ENCODE results near the gene TJP2. TPM values are rescaled to one million over a fixed set of nuclear protein-coding genes. Genes with fewer than 3 reads are reported as not detected.

TJP2 gene
- total RNA-seq, 1 donor from 2014 or later, result 39.6 TPM

DNA sequence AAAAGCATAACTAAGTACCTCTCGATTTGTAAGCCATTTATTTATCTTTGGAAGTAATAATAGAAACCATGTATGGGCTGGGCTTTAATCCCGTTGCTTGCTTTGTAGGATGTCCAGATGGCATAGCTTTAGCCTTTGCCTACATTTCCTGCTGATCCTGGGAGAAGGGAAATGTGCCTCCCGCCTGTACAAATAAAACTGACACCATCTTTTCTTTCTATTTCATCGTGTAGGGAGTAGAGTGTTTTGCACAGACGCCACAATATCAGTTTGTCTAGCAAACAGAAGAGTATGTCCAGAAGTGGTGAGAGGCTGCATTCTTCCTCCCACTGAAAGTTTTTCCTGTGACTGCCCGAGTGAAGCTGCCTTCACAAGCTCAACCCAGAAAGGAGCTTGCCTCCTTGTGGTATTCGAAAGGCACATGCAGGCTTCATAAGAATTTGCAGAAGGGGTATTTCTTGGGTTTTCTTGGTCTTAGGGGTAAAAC lies 24.7 kb upstream of the TJP2 start:
- no peaks in the 10 kb centered on the region for H3K27me3 ChIP-seq (ENCODE audit: insufficient read depth, low read length)
- no peak for TF ChIP-seq EZH2 (IDR thresholded peaks at IDR 0.05; ENCODE audit: insufficient read depth, low read length)
- TF ChIP-seq, protein P1, sequence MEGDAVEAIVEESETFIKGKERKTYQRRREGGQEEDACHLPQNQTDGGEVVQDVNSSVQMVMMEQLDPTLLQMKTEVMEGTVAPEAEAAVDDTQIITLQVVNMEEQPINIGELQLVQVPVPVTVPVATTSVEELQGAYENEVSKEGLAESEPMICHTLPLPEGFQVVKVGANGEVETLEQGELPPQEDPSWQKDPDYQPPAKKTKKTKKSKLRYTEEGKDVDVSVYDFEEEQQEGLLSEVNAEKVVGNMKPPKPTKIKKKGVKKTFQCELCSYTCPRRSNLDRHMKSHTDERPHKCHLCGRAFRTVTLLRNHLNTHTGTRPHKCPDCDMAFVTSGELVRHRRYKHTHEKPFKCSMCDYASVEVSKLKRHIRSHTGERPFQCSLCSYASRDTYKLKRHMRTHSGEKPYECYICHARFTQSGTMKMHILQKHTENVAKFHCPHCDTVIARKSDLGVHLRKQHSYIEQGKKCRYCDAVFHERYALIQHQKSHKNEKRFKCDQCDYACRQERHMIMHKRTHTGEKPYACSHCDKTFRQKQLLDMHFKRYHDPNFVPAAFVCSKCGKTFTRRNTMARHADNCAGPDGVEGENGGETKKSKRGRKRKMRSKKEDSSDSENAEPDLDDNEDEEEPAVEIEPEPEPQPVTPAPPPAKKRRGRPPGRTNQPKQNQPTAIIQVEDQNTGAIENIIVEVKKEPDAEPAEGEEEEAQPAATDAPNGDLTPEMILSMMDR (IDR thresholded peaks at IDR 0.05; ENCODE audit: insufficient read depth, low read depth, low read length), result peak; percentile 25
- H3K36me3 ChIP-seq (ENCODE audit: insufficient read depth, low read length), result no peaks in the 10 kb centered on the region
- H3K27ac Mint-ChIP-seq (ENCODE audit: unreplicated experiment), result peak overlapping the region; percentile 97
- H3K4me2 ChIP-seq (ENCODE audit: low read length), result peak overlapping the region; percentile 75
- no peak for FAIRE-seq
- peak overlapping the region; percentile 64 for H3K9ac ChIP-seq (ENCODE audit: low read length)
- peaks cover 7% of the 10 kb centered on the region for H3K4me1 ChIP-seq (ENCODE audit: insufficient read depth, low read length)
- no peaks in the 10 kb centered on the region for H3K9me3 ChIP-seq (ENCODE audit: insufficient read depth, low read depth, low read length)
- no peaks in the 10 kb centered on the region for H3K9me3 Mint-ChIP-seq (ENCODE audit: unreplicated experiment)
- no peaks in the 10 kb centered on the region for H4K20me1 ChIP-seq (ENCODE audit: insufficient read depth, low read length)
- peak overlapping the region; percentile 64 for H2AFZ ChIP-seq (ENCODE audit: low read depth, low read length)
- peak; percentile 78 for DNase-seq (ENCODE audit: low read depth)
- H3K79me2 ChIP-seq (ENCODE audit: insufficient read depth, low read length), result no peaks in the 10 kb centered on the region
- H3K4me3 Mint-ChIP-seq (ENCODE audit: unreplicated experiment), result peak overlapping the region; percentile 40
- no peaks in the 10 kb centered on the region for H3K27me3 Mint-ChIP-seq (ENCODE audit: low read depth, unreplicated experiment)
- H3K36me3 Mint-ChIP-seq (ENCODE audit: low read depth, unreplicated experiment), result no peaks in the 10 kb centered on the region
- H3K27ac ChIP-seq (ENCODE audit: low read depth, low read length), result peak overlapping the region; percentile 24
- H3K4me1 Mint-ChIP-seq (ENCODE audit: low read depth, unreplicated experiment), result peaks cover 8% of the 10 kb centered on the region
- peak overlapping the region; percentile 43 for H3K4me3 ChIP-seq (ENCODE audit: insufficient read depth, low read depth, low read length)

DNA sequence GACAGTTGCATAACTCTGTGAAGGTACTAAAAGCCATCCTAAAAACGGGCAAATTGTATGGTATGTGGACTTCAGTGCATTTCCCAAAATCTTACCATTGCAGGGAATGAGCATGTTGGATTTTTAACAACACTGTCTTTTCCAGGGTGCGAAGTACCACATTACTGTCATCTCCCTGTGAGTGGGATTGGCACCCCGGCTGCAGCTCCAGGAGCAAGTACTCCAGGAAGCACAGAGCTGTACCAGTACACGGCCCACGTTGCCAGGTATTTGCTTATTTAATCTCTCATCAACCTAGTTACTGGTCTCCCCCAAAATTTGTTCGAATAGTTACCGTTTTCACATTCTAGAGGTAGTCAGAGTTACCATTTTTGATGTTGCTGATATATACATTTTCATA lies 22.6 kb upstream of the TJP2 start:
- FAIRE-seq (no peak), DNase-seq (ENCODE audit: low read depth) (no peak)
- no peaks in the 10 kb centered on the region for H3K9me3 Mint-ChIP-seq (ENCODE audit: unreplicated experiment)
- Histone ChIP-seq H3K9ac (ENCODE audit: low read length) (no peak overlapping the region), H3K36me3 (ENCODE audit: insufficient read depth, low read length) (no peaks in the 10 kb centered on the region), H3K27ac (ENCODE audit: low read depth, low read length) (no peak overlapping the region), H3K27me3 (ENCODE audit: insufficient read depth, low read length) (no peaks in the 10 kb centered on the region), H3K4me3 (ENCODE audit: insufficient read depth, low read depth, low read length) (no peak overlapping the region), H2AFZ (ENCODE audit: low read depth, low read length) (no peak overlapping the region), H3K9me3 (ENCODE audit: insufficient read depth, low read depth, low read length) (no peaks in the 10 kb centered on the region), H3K4me1 (ENCODE audit: insufficient read depth, low read length) (peaks cover 7% of the 10 kb centered on the region), H4K20me1 (ENCODE audit: insufficient read depth, low read length) (no peaks in the 10 kb centered on the region), H3K4me2 (ENCODE audit: low read length) (no peak overlapping the region), H3K79me2 (ENCODE audit: insufficient read depth, low read length) (no peaks in the 10 kb centered on the region)
- H3K4me3 Mint-ChIP-seq (ENCODE audit: unreplicated experiment), result no peak overlapping the region
- TF ChIP-seq, protein P1 (IDR thresholded peaks at IDR 0.05; ENCODE audit: insufficient read depth, low read depth, low read length), result no peak
- TF ChIP-seq EZH2 (IDR thresholded peaks at IDR 0.05; ENCODE audit: insufficient read depth, low read length), result no peak
- H3K27me3 Mint-ChIP-seq (ENCODE audit: low read depth, unreplicated experiment), result no peaks in the 10 kb centered on the region
- peaks cover 16% of the 10 kb centered on the region for H3K4me1 Mint-ChIP-seq (ENCODE audit: low read depth, unreplicated experiment)
- no peak overlapping the region for H3K27ac Mint-ChIP-seq (ENCODE audit: unreplicated experiment)
- H3K36me3 Mint-ChIP-seq (ENCODE audit: low read depth, unreplicated experiment), result no peaks in the 10 kb centered on the region

DNA sequence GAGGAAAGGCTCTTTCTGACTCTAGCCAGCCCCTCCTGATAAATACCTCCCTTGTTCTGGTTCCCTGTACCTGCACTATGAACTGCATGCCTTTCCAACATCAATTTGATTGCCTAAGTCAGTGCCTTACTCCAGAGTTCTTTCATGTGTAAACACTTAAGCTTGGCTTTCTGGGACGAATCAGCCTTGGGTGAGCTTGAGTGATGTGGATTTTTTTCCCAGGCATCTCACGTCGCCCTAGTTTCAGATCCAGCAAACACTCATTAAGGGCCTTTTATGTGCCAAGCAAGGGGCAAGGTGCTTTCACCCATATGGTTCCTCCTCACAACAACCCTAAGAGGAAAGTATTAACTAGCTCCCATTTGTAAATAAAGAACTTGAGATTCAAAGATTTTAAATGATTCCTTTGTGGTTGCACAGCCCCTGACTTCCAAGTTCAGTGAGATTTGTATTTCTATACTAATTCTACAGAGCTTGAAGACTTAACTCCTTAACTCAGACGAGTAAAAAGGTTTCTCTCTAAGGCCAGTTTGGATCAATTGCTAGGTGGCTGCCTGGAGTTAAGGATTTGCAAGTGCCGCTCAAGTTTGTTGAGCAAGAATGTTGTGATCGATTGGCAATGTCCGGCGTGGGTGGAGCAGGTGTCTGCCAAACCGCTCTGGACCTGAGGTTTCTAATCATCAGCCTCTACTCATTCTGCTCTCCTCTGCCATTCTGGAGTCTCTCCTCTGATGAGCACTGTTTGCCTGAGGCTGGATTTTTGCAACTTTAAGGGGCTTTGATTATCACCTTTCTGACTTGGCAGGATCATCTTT lies 20.2 kb upstream of the TJP2 start:
- DNase-seq (ENCODE audit: low read depth), result no peak

More for the DNA sequence above, 20.2 kb upstream of the TJP2 start:
- H3K79me2 ChIP-seq (ENCODE audit: insufficient read depth, low read length), result no peaks in the 10 kb centered on the region
- H3K4me3 Mint-ChIP-seq (ENCODE audit: unreplicated experiment), result no peak overlapping the region
- peaks cover 7% of the 10 kb centered on the region for H3K4me1 ChIP-seq (ENCODE audit: insufficient read depth, low read length)
- H3K4me2 ChIP-seq (ENCODE audit: low read length), result no peak overlapping the region
- FAIRE-seq, result no peak
- peaks cover 16% of the 10 kb centered on the region for H3K4me1 Mint-ChIP-seq (ENCODE audit: low read depth, unreplicated experiment)
- no peaks in the 10 kb centered on the region for H3K9me3 Mint-ChIP-seq (ENCODE audit: unreplicated experiment)
- H3K36me3 ChIP-seq (ENCODE audit: insufficient read depth, low read length), result no peaks in the 10 kb centered on the region
- H3K9ac ChIP-seq (ENCODE audit: low read length), result no peak overlapping the region
- no peaks in the 10 kb centered on the region for H3K9me3 ChIP-seq (ENCODE audit: insufficient read depth, low read depth, low read length)
- no peak for TF ChIP-seq EZH2 (IDR thresholded peaks at IDR 0.05; ENCODE audit: insufficient read depth, low read length)
- TF ChIP-seq, protein P1 (IDR thresholded peaks at IDR 0.05; ENCODE audit: insufficient read depth, low read depth, low read length), result no peak
- no peaks in the 10 kb centered on the region for H3K27me3 Mint-ChIP-seq (ENCODE audit: low read depth, unreplicated experiment)
- H3K4me3 ChIP-seq (ENCODE audit: insufficient read depth, low read depth, low read length), result no peak overlapping the region
- H3K27ac ChIP-seq (ENCODE audit: low read depth, low read length), result no peak overlapping the region
- H2AFZ ChIP-seq (ENCODE audit: low read depth, low read length), result no peak overlapping the region
- H3K27ac Mint-ChIP-seq (ENCODE audit: unreplicated experiment), result no peak overlapping the region
- H3K27me3 ChIP-seq (ENCODE audit: insufficient read depth, low read length), result no peaks in the 10 kb centered on the region
- no peaks in the 10 kb centered on the region for H3K36me3 Mint-ChIP-seq (ENCODE audit: low read depth, unreplicated experiment)
- H4K20me1 ChIP-seq (ENCODE audit: insufficient read depth, low read length), result no peaks in the 10 kb centered on the region
